Endodermal cell (in vitro differentiated cells): ENCODE results near the gene BATF. TPM values are rescaled to one million over a fixed set of nuclear protein-coding genes. Genes with fewer than 3 reads are reported as not detected.

ENCODE experiments used
- DNase-seq: peaks from one replicate; pipeline ENCODE4 v3.0.0-alpha.2; 2017
- H3K27ac ChIP-seq: 2 replicates; pipeline ENCODE4 v1.5.1; 2013; ENCODE audit warnings: mild to moderate bottlenecking, low read depth, low read length, moderate library complexity
- H3K27me3 ChIP-seq: 2 replicates; pipeline ENCODE4 v1.6.1; 2013; ENCODE audit warnings: mild to moderate bottlenecking, low read length, moderate library complexity; ENCODE audit not compliant: insufficient read depth, control insufficient read depth, poor library complexity, severe bottlenecking
- H3K36me3 ChIP-seq: 2 replicates; pipeline ENCODE4 v1.7.0; 2013; ENCODE audit warnings: mild to moderate bottlenecking, low read length, moderate library complexity; ENCODE audit not compliant: control insufficient read depth, insufficient read depth
- H3K4me1 ChIP-seq: one replicate; pipeline ENCODE4 v1.7.0; 2013; ENCODE audit warnings: low read length; ENCODE audit not compliant: control insufficient read depth, insufficient read depth
- H3K4me3 ChIP-seq: 2 replicates; pipeline ENCODE4 v1.5.1; 2013; ENCODE audit warnings: mild to moderate bottlenecking, low read length, moderate library complexity
- H3K9ac ChIP-seq: 2 replicates; pipeline ENCODE4 v1.6.1; 2013; ENCODE audit warnings: mild to moderate bottlenecking, low read length, moderate library complexity; ENCODE audit not compliant: poor library complexity, severe bottlenecking; ENCODE audit errors: extremely low read depth
- H3K9me3 ChIP-seq: 2 replicates; pipeline ENCODE4 v1.6.1; 2013; ENCODE audit warnings: mild to moderate bottlenecking, low read length, moderate library complexity; ENCODE audit not compliant: control insufficient read depth
- H3K27ac Mint-ChIP-seq: 2 replicates; pipeline ENCODE4 v1.8.0; 2020; ENCODE audit warnings: mixed read lengths
- H3K27me3 Mint-ChIP-seq: 2 replicates; pipeline ENCODE4 v1.8.0; 2021; ENCODE audit warnings: mild to moderate bottlenecking, mixed read lengths; ENCODE audit not compliant: insufficient read depth
- H3K36me3 Mint-ChIP-seq: 2 replicates; pipeline ENCODE4 v1.8.0; 2020; ENCODE audit warnings: low read depth, mixed read lengths
- H3K4me1 Mint-ChIP-seq: 2 replicates; pipeline ENCODE4 v1.8.0; 2020; ENCODE audit warnings: mixed read lengths
- H3K4me3 Mint-ChIP-seq: 2 replicates; pipeline ENCODE4 v1.8.0; 2020; ENCODE audit warnings: mild to moderate bottlenecking, moderate library complexity, mixed read lengths
- H3K9me3 Mint-ChIP-seq: 2 replicates; pipeline ENCODE4 v1.8.0; 2020; ENCODE audit warnings: mild to moderate bottlenecking, mixed read lengths
- WGBS, 2 experiments: methylation state at CpG; one replicate each; pipeline versions ENCODE4 v1.1.5 to v1.1.7; 2013; ENCODE audit warnings: missing lambda C conversion rate in 2 of 2, mixed read lengths in 1 of 2; ENCODE audit not compliant: insufficient coverage in 1 of 2, insufficient read length in 1 of 2; 5-methylcytosine and 5-hydroxymethylcytosine counted together
- total RNA-seq, 2 donors: library from RNA; stranded (reverse); fragmentation: NEBNext Ultra II Directional in 1 of 2; extraction: Animal tissue kit (Norgen Biotek cat#: 25700) in 1 of 2; gene quantifications; 2 replicates in 1 of 2; 3 replicates in 1 of 2; pipeline ENCODE4 v1.2.1, GENCODE V29; 2021
- TF ChIP-seq, protein P1 (sequence below): fragments of 200-600 bp; sonication (generic); conservative IDR thresholded peaks from 2 replicates; pipeline ENCODE4 v1.5.0; 2021; ENCODE audit warnings: antibody characterized with exemption, mild to moderate bottlenecking

Gene BATF
- total RNA-seq, 2 donors from 2014 or later, result not detected

DNA sequence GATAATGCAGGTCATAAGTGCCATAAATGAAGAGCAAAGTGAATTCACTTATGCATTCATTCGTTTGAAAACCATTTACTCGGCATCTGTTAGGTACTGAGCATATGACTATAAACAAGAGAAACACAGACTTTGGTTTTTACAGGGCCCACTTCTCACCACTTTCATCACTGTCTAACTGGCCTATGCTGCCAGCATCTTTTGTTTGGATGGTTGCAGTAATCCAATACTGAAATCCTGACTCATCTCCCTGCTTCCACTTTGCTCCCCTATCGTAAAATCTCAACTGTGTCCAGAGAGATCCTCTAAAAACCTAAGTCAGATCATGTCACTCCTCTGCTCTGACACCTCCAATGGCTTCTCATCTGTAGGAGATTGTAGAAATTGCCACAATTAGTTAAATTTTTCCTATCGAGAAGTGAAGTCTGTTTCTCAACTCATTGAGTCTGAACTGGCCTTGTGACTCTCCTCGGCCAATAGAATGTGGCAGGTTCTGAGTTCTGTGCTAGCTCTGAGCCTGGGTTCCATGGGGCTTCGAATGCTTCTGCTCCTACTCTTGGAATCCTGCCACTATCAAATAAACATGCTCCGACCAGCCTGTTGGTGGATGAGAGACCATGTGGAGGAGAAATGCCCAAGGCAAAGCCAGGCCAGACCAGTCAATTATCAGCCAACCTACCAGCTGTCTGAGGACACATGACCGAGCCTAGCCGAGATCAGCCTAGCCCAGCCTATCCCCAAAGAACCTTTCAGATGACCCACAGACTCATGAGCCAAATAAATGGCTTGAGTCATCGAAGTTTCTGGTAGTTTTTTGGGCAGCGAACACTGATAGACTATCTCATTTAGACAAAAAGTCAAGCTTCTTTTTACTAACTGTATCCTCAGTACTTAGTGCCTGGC is 2.2 kb upstream of the BATF start:
- H3K4me3 ChIP-seq, result no peak overlapping the region
- peaks cover 26% of the 10 kb centered on the region for H3K4me1 Mint-ChIP-seq
- H3K4me3 Mint-ChIP-seq, result no peak overlapping the region
- peaks cover 4% of the 10 kb centered on the region for H3K27me3 Mint-ChIP-seq
- H3K36me3 Mint-ChIP-seq, result no peaks in the 10 kb centered on the region
- no peak for DNase-seq
- no peak overlapping the region for H3K27ac Mint-ChIP-seq
- no peak overlapping the region for H3K9ac ChIP-seq
- H3K9me3 Mint-ChIP-seq, result no peaks in the 10 kb centered on the region
- TF ChIP-seq, protein P1, sequence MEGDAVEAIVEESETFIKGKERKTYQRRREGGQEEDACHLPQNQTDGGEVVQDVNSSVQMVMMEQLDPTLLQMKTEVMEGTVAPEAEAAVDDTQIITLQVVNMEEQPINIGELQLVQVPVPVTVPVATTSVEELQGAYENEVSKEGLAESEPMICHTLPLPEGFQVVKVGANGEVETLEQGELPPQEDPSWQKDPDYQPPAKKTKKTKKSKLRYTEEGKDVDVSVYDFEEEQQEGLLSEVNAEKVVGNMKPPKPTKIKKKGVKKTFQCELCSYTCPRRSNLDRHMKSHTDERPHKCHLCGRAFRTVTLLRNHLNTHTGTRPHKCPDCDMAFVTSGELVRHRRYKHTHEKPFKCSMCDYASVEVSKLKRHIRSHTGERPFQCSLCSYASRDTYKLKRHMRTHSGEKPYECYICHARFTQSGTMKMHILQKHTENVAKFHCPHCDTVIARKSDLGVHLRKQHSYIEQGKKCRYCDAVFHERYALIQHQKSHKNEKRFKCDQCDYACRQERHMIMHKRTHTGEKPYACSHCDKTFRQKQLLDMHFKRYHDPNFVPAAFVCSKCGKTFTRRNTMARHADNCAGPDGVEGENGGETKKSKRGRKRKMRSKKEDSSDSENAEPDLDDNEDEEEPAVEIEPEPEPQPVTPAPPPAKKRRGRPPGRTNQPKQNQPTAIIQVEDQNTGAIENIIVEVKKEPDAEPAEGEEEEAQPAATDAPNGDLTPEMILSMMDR, result no peak
- no peaks in the 10 kb centered on the region for H3K9me3 ChIP-seq
- WGBS, 2 experiments, result 84 to 96% methylated on average over 9 to 11 of the region's 11 CpGs
- no peaks in the 10 kb centered on the region for H3K27me3 ChIP-seq
- H3K27ac ChIP-seq, result no peak overlapping the region
- no peaks in the 10 kb centered on the region for H3K36me3 ChIP-seq
- H3K4me1 ChIP-seq, result peaks cover 14% of the 10 kb centered on the region

DNA sequence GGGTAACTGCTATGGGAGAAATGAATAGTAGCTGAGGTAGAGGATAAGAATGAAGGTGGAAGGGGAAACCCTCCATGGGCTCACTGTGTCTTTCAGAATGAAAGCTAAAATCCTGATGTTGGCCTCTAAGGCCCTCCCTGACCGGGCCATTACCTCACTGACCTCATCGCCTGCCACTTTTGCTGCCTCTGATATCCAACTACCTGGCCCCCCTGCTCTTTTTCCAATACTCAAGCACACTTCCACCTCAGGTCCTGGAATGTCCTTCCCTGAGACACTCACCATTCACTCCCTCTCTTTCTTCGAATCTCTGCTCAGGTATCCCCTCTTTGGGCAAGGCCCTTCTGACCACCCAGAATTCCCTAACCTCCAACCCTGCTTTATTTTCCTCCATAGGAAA is 1.4 kb upstream of the BATF start:
- WGBS, 2 experiments, result 92 to 100% methylated on average over 2 to 3 of the region's 3 CpGs
- H3K4me3 ChIP-seq, result no peak overlapping the region
- Mint-ChIP-seq H3K36me3 (no peaks in the 10 kb centered on the region), H3K27ac (peak overlapping the region; percentile 77), H3K9me3 (no peaks in the 10 kb centered on the region), H3K4me3 (no peak overlapping the region), H3K4me1 (peaks cover 26% of the 10 kb centered on the region), H3K27me3 (peaks cover 4% of the 10 kb centered on the region)
- H3K27me3 ChIP-seq, result no peaks in the 10 kb centered on the region
- no peaks in the 10 kb centered on the region for H3K36me3 ChIP-seq
- H3K27ac ChIP-seq, result no peak overlapping the region
- DNase-seq, result no peak
- peaks cover 14% of the 10 kb centered on the region for H3K4me1 ChIP-seq
- H3K9me3 ChIP-seq, result no peaks in the 10 kb centered on the region
- TF ChIP-seq, protein P1, result no peak
- no peak overlapping the region for H3K9ac ChIP-seq

DNA sequence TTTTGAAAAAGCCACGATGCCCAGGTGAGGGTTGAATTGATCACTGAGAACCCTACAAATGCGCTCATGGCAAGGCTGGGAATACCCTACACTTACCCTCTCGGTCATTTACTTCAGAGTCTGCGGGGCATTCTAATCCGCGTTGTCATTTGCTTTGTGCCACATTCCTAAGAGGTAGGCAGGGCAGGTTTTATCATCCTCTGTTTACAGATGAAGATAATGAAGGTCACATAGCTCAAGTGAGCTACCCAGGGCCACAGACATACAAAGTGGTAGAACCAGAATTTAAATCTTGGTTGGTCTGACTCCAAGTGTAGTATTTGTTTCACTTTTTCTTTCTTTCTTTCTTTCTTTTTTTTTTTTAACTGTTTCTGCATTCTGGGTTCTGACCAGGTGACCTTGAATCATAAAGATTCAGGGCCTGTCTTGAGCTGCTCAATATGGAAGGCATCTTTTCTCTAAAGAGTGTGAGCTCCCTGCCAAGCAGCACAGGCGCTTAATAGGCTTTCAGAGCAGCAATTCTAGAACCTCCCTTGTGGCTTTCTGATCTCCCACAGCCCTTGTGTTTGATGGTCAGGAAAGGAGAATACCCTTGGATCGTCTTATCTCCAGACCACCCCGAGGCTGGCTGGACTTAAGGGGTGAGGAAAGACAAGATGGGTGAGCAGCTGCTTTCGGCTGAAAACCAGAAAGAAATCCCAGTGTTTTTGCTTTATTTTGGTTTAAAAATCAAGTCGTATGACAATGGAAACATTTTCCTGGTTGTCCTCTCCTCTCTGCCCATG is 662 bp upstream of the BATF start:
- Histone ChIP-seq H3K27ac (no peak overlapping the region), H3K27me3 (no peaks in the 10 kb centered on the region), H3K4me1 (peaks cover 14% of the 10 kb centered on the region), H3K9ac (no peak overlapping the region), H3K36me3 (no peaks in the 10 kb centered on the region), H3K9me3 (no peaks in the 10 kb centered on the region), H3K4me3 (no peak overlapping the region)
- TF ChIP-seq, protein P1, result no peak
- Mint-ChIP-seq H3K27ac (peak overlapping the region; percentile 77), H3K36me3 (no peaks in the 10 kb centered on the region), H3K9me3 (no peaks in the 10 kb centered on the region), H3K4me1 (peaks cover 20% of the 10 kb centered on the region), H3K27me3 (peaks cover 4% of the 10 kb centered on the region), H3K4me3 (no peak overlapping the region)
- WGBS, 2 experiments, result 78 to 89% methylated on average over 9 to 11 of the region's 11 CpGs
- DNase-seq, result no peak
